ENCODE measurements around the gene NUBP2. TPM values are rescaled to one million over a fixed set of nuclear protein-coding genes. Genes with fewer than 3 reads are reported as not detected.
A peak's percentile ranks its signal among the peaks of the same experiment; 100 is the strongest.

NUBP2 gene
- total RNA-seq, 1 donor from 2014 or later: 49.8 TPM

GRCh38 chr16:1780677-1781072 lies 2.1 kb upstream of the NUBP2 start:
- TF ChIP-seq CTCF (IDR thresholded peaks at IDR 0.05; ENCODE audit: unreplicated experiment): no peak
- H3K4me3 Mint-ChIP-seq (ENCODE audit: unreplicated experiment): peak overlapping the region; percentile 94
- H3K36me3 Mint-ChIP-seq (ENCODE audit: low read depth, unreplicated experiment): no peaks in the 10 kb centered on the region
- no peak overlapping the region for H3K27ac Mint-ChIP-seq (ENCODE audit: unreplicated experiment)
- no peaks in the 10 kb centered on the region for H3K9me3 Mint-ChIP-seq (ENCODE audit: unreplicated experiment)
- no peak for DNase-seq (ENCODE audit: low spot score)
- peaks cover 13% of the 10 kb centered on the region for H3K4me1 Mint-ChIP-seq (ENCODE audit: unreplicated experiment)
- H3K27me3 Mint-ChIP-seq (ENCODE audit: unreplicated experiment): peaks cover 6% of the 10 kb centered on the region

GRCh38 chr16:1781254-1781653 lies 1.5 kb upstream of the NUBP2 start:
- Mint-ChIP-seq H3K36me3 (ENCODE audit: low read depth, unreplicated experiment) (no peaks in the 10 kb centered on the region), H3K9me3 (ENCODE audit: unreplicated experiment) (no peaks in the 10 kb centered on the region), H3K4me3 (ENCODE audit: unreplicated experiment) (peak overlapping the region; percentile 94), H3K27me3 (ENCODE audit: unreplicated experiment) (peaks cover 6% of the 10 kb centered on the region), H3K27ac (ENCODE audit: unreplicated experiment) (peak overlapping the region; percentile 30), H3K4me1 (ENCODE audit: unreplicated experiment) (peaks cover 13% of the 10 kb centered on the region)
- no peak for TF ChIP-seq CTCF (IDR thresholded peaks at IDR 0.05; ENCODE audit: unreplicated experiment)
- DNase-seq (ENCODE audit: low spot score): no peak

- Mint-ChIP-seq H3K36me3 (ENCODE audit: low read depth, unreplicated experiment) (no peaks in the 10 kb centered on the region), H3K27ac (ENCODE audit: unreplicated experiment) (peak overlapping the region; percentile 30)
Observed at GRCh38 chr16:1781758-1782407, 877 bp upstream of the NUBP2 start.

GRCh38 chr16:1784977-1785845 lies 2.5 kb downstream of the NUBP2 start:
- DNase-seq (ENCODE audit: low spot score): peak; percentile 2
- Mint-ChIP-seq H3K27me3 (ENCODE audit: unreplicated experiment) (peaks cover 6% of the 10 kb centered on the region), H3K4me1 (ENCODE audit: unreplicated experiment) (peaks cover 13% of the 10 kb centered on the region), H3K4me3 (ENCODE audit: unreplicated experiment) (peak overlapping the region; percentile 33), H3K9me3 (ENCODE audit: unreplicated experiment) (no peaks in the 10 kb centered on the region), H3K36me3 (ENCODE audit: low read depth, unreplicated experiment) (peaks cover 3% of the 10 kb centered on the region), H3K27ac (ENCODE audit: unreplicated experiment) (no peak overlapping the region)
- TF ChIP-seq CTCF (IDR thresholded peaks at IDR 0.05; ENCODE audit: unreplicated experiment): no peak

More at GRCh38 chr16:1781758-1782407, 877 bp upstream of the NUBP2 start:
- peak; percentile 36 for DNase-seq (ENCODE audit: low spot score)
- Mint-ChIP-seq H3K9me3 (ENCODE audit: unreplicated experiment) (no peaks in the 10 kb centered on the region), H3K4me1 (ENCODE audit: unreplicated experiment) (peaks cover 13% of the 10 kb centered on the region), H3K27me3 (ENCODE audit: unreplicated experiment) (peaks cover 6% of the 10 kb centered on the region), H3K4me3 (ENCODE audit: unreplicated experiment) (peak overlapping the region; percentile 94)
- peak; percentile 34 for TF ChIP-seq CTCF (IDR thresholded peaks at IDR 0.05; ENCODE audit: unreplicated experiment)

- Mint-ChIP-seq H3K36me3 (ENCODE audit: low read depth, unreplicated experiment) (peaks cover 3% of the 10 kb centered on the region), H3K27ac (ENCODE audit: unreplicated experiment) (no peak overlapping the region), H3K27me3 (ENCODE audit: unreplicated experiment) (peaks cover 6% of the 10 kb centered on the region), H3K4me3 (ENCODE audit: unreplicated experiment) (no peak overlapping the region), H3K9me3 (ENCODE audit: unreplicated experiment) (no peaks in the 10 kb centered on the region), H3K4me1 (ENCODE audit: unreplicated experiment) (peaks cover 13% of the 10 kb centered on the region)
- no peak for DNase-seq (ENCODE audit: low spot score)
- TF ChIP-seq CTCF (IDR thresholded peaks at IDR 0.05; ENCODE audit: unreplicated experiment): no peak
Observed at GRCh38 chr16:1785846-1786170, 3.0 kb downstream of the NUBP2 start.

Data from endothelial cell (in vitro differentiated cells).